GM12865 (cell line): ENCODE results near the gene THOC6.
"Not testable (repeated sequence)": the region's sequence is repeated elsewhere in the genome, so short reads cannot be mapped to it uniquely, and the experiment has no call there.

Experiments used
- DNase-seq: peaks from one replicate; pipeline ENCODE4 v3.0.0; 2010; ENCODE audit warnings: low read depth
- H3K4me3 ChIP-seq: 2 replicates; pipeline ENCODE4 v1.5.1; 2011; ENCODE audit warnings: mild to moderate bottlenecking, low read depth, low read length, control low read depth
- TF ChIP-seq, protein P1 (sequence below): IDR thresholded peaks from 2 replicates; pipeline ENCODE4 v1.5.1; 2011; ENCODE audit warnings: low read length, control low read depth, low read depth, inconsistent platforms; ENCODE audit not compliant: insufficient read depth; ENCODE audit errors: missing control alignments

Gene THOC6

DNA sequence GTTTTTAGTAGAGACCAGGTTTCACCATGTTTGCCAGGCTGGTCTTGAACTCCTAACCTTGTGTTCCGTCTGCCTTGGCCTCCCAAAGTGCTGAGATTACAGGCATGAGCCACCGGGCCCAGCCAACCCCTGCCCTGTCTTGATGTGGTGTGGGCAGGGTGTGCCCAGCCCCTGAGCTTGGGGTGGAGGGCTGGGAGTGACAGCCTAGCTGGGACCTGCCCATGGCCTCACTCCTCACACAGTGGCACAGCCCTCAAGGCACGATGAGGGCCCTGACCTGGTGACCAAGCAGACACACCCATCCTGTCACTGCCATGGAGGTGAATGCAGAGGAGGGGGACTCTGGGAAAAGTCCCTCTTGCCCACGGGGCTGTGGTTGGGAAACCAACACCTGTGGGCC lies 44.7 kb downstream of the THOC6 start:
- no peak overlapping the region for H3K4me3 ChIP-seq
- DNase-seq, result no peak
- TF ChIP-seq, protein P1, sequence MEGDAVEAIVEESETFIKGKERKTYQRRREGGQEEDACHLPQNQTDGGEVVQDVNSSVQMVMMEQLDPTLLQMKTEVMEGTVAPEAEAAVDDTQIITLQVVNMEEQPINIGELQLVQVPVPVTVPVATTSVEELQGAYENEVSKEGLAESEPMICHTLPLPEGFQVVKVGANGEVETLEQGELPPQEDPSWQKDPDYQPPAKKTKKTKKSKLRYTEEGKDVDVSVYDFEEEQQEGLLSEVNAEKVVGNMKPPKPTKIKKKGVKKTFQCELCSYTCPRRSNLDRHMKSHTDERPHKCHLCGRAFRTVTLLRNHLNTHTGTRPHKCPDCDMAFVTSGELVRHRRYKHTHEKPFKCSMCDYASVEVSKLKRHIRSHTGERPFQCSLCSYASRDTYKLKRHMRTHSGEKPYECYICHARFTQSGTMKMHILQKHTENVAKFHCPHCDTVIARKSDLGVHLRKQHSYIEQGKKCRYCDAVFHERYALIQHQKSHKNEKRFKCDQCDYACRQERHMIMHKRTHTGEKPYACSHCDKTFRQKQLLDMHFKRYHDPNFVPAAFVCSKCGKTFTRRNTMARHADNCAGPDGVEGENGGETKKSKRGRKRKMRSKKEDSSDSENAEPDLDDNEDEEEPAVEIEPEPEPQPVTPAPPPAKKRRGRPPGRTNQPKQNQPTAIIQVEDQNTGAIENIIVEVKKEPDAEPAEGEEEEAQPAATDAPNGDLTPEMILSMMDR, result no peak

DNA sequence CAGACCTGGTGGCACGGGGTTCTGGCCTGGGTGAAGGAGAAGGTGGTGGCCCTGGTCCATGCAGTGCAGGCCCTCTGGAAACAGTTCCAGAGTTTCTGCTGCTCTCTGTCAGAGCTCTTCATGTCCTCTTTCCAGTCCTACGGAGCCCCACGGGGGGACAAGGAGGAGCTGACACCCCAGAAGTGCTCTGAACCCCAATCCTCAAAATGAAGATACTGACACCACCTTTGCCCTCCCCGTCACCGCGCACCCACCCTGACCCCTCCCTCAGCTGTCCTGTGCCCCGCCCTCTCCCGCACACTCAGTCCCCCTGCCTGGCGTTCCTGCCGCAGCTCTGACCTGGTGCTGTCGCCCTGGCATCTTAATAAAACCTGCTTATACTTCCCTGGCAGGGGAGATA lies 45.3 kb downstream of the THOC6 start:
- H3K4me3 ChIP-seq, DNase-seq: not testable (repeated sequence)

DNA sequence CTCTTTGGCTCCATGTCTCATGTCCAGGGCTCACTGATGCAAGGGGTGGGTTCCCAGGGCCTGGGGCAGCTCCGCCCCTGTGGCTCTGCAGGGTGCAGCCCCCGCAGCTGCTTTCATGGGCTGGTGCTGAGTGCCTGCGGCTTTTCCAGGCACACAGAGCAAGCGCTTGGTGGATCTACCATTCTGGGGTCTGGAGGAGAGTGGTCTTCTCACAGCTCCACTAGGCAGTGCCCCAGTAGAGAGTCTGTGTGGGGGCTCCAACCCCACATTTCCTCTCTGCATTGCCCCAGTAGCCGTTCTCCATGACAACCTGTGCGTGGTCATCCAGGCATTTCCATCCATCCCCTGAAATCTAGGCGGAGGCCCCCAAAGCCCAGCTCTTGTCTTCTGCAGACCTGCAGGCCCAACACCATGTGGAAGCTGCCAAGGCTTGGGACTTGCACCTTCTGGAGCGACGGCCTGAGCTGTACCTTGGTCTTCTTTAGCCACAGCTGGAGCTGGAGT lies 46.8 kb downstream of the THOC6 start:
- TF ChIP-seq, protein P1, result no peak
- H3K4me3 ChIP-seq, result no peak overlapping the region
- DNase-seq, result no peak

DNA sequence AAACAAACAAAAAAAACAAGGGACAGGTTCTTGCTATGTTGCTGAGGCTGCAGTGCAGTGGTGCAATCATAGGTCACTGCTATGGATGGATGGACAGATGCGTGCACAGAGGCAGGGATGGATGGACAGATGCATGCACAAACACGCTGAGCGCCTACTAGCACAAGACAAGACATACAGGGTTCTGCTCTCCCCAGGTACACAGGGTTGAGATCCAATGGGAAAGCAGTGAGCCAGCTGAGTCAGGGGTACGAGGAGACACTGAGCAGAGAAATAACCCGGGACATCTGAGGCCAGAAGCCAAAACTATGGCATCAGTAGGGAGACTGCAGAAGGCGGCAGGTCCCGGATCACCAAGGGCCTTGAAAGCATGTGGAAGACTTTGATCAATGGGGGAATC lies 47.8 kb downstream of the THOC6 start:
- H3K4me3 ChIP-seq, result no peak overlapping the region
- TF ChIP-seq, protein P1, result no peak
- DNase-seq, result no peak

DNA sequence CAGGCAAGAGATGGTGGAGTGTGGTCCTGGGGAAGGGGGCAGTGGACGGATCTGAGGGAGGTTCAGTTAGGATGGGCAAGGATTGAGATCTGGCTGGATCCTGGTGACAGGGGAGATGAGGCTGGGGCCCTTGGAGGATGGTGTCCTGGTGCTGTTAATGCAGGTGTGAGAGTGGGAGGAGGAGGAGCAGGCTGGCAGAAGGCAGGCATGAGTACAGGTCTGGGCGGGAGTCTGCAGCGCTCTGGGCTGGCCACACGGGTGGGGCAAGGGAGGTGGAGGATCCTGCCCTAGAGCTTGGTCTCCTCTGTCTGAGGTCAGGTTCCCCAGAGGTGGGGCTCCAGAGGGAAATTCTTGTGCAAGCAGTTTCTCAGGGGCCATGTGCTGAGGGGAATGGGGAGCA lies 48.3 kb downstream of the THOC6 start:
- not testable (repeated sequence) for H3K4me3 ChIP-seq, DNase-seq

DNA sequence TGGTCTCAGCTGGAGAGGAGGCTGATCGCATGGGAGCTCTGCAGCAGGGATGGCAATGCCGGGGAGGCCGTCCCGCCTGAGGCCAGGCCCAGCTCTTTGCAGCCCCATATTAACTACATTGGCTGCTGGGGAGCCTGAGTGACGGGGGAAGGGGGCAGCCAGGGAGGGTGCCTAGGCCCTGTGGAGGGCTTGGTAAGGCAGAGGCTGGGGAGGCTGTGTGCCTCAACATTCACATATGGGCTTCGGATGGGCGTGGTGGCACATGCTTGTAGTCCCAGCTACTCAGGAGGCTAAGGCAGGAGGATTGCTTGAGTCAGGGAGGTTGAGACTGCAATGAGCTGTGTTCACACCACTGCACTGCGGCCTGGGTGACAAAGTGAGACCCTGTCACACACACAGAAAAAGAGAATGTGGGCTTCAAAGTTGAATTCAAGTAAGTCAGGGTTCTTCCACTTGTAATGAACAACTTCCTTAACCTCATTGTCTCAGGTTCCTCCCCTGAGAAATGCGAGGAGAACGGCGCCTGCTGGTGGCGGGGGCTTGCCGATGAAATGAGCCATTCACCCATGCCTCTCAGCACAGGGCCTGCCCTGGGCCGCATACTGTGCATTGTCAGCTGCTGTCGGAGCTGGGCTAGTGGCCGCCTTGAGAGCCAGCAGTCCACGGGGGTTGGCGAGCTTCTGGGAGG lies 48.9 kb downstream of the THOC6 start:
- H3K4me3 ChIP-seq, DNase-seq: not testable (repeated sequence)

DNA sequence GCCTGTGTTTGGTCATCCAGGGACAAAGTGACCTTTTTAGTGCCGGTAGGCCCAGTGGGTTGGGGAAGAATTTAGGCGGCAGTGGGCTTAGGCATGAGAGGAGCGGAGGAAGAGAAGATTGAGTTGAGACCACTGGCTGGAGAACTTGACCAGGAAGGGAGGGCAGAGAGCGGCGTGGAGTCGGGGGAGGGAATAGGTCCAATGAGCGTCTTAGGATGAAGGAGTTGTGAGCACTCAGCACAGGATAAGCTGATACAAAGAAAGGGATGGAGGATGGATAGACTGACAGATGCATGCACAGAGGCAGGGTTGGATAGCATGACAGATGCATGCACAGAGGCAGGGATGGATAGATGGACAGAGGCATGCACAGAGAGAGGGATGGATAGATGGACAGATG lies 49.6 kb downstream of the THOC6 start:
- no peak overlapping the region for H3K4me3 ChIP-seq
- TF ChIP-seq, protein P1, result no peak

DNA sequence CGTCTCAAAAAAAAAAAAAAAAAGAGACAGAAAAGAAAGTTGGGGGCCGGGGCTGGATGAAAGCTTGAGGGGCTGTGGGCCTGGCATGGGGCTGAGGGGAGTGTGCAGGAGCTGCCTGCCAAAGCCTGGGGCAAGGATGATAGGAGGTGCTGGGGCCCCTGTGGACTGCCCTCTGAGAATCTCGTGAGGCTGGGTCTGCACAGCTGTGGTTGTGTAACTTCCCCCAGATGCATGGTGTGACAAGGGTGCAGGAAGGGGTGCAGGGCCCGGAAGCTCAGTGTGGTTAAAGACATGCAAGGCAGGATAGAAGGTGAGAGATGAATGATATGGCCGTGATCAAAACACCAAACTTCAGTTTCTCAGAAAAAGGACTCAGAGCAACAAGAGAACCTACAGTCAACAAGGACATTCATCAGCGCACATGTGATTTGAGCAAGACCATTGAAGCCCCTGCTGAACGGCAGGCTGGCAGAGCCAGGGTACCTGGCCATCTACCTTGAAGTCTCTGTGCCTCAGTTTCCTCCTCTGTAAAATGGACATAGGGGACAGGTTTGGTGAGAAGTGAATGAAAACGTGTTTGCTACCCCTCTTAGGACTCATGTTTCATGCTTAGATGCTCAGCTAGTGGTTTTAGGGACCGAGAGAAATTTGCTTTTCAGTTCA lies 51.2 kb downstream of the THOC6 start:
- TF ChIP-seq, protein P1, result no peak
- peak overlapping the region; percentile 51 for H3K4me3 ChIP-seq

More for the DNA sequence above, 49.6 kb downstream of the THOC6 start:
- no peak for DNase-seq

More for the DNA sequence above, 51.2 kb downstream of the THOC6 start:
- DNase-seq, result peak; percentile 93
